Measurements from ENCODE around the gene DEFB125.
"Not testable (repeated sequence)": the region's sequence is repeated elsewhere in the genome, so short reads cannot be mapped to it uniquely, and the experiment has no call there.

The DEFB125 gene, protein sequence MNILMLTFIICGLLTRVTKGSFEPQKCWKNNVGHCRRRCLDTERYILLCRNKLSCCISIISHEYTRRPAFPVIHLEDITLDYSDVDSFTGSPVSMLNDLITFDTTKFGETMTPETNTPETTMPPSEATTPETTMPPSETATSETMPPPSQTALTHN

DNA sequence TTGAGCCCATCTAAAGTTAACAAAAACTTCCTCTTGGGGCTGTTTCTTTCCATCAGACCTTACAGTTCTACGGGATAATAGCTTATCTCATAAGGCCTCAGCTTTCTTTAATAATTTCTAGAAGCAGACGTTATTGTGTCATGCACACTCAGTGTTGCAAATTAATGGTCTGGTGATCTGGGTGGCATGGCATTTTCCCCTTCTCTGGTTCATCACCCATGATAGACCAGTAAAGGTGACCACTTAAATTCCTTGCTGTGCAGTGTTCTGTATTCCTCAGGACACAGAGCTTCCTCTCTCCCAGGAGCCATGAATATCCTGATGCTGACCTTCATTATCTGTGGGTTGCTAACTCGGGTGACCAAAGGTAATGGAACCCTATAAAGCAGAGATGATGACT lies at the start of gene DEFB125:
TSS of gene DEFB125 (plus strand) at position 272 of the 400 bp plus-strand sequence. CDS start at position 310, 38 bp downstream.
- DNase-seq = no peak

DNA sequence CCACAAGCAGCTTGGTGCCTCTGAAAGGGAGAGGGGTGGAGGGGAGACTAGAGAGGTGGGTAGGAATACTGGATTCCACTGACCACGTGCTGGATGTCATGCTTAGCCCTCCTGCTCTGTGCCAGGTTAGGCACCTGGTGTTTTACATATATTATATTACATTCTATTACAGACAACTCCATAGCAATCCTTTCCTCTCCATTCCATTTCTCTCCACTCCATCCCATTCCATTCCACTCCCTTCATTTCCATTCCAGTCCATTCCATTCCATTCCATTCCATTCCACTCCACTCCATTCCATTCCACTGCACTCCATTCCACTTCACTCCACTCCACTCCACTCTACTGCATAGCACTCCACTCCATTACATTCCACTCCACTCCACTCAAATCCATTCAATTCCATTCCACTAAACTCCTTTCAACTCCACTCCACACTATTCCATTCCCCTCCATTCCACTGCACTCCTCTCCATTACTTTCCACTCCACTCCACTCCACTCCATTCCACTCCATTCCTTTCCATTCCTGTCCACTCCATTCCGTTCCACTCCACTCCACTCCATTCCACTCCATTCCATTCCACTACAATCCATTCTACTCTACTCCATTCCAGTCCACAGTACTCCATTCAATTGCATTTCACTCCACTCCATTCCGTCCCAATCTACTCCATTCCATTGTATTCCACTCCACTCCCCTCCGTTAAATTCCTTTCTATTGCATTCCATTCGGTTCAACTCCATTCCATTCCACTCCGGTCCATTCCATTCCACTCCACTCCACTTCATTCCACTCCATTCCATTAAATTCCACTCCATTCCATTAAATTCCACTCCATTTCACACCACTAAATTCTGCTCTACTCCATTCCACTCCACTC lies 27.2 kb upstream of the DEFB125 start:
- DNase-seq = no peak

DNA sequence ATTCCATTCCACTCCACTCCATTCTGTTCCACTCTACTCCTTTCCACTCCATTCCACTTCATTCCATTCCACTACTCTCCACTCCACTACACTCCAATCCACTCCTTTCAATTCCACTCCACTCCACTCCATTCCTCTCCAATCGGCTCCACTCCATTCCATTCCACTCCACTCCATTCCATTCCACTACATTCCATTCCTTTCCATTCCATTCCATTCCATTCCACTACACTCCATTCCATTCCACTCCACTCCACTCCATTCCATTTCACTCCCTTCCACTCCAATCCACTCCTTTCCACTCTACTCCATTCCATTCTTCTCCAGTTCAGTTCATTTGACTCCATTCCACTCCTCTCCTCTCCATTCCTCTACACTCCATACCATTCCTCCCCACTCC lies 26.2 kb upstream of the DEFB125 start:
- no peak for DNase-seq

DNA sequence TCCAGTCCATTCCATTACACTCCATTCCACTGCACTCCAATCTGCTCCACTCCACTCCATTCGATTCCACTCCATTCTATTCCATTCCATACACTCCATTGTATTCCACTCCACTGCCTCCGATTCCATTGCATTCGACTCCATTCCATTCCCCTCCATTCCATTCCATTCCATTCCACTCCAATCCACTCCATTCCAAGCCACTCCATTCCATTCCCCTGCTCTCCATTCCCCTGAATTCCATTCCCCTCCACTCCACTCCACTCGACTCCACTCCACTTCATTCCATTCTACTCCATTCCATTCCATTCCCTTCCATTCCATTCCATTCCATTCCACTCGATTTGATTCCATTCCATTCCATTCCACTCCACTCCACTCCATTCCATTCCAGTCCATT lies 25.7 kb upstream of the DEFB125 start:
- no peak for DNase-seq

DNA sequence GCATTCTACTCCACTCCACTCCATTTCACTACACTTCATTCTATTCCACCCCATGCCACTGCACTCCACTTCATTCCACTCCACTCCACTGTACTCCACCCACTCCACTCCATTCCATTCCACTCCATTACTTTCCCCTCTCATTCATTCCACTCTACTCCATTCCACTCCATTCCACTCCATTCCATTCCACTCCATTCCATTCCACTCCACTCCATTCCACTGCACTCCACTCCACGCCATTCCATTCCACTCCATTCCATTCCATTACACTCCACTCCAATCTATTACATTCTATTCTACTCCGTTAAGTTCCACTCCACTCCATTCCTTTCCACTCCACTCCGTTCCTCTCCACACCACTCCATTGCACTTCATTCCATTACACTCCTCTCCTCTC lies 25.0 kb upstream of the DEFB125 start:
- no peak for DNase-seq

DNA sequence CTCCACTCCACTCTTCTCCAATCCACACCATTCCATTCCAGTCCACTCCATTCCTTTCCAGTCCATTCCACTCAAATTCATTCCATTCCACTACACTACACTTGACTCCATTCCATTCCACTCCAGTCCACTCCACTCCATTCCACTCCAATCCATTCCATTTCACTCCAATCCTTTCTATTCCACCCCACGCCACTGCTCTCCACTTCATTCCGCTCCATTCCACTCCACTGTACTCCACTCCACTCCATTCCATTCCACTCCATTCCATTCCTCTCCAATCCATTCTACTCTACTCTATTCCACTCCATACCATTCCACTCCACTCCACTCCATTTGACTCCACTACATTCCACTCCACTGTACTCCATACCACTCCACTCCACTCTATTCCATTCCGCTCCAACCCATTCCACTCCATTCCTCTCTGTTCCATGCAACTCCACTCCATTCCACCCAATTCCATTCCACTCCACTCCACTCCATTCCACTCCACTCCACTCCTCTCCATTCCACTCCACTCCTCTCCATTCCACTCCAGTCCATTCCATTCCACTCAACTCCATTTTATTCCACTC lies 23.4 kb upstream of the DEFB125 start:
- no peak for DNase-seq

DNA sequence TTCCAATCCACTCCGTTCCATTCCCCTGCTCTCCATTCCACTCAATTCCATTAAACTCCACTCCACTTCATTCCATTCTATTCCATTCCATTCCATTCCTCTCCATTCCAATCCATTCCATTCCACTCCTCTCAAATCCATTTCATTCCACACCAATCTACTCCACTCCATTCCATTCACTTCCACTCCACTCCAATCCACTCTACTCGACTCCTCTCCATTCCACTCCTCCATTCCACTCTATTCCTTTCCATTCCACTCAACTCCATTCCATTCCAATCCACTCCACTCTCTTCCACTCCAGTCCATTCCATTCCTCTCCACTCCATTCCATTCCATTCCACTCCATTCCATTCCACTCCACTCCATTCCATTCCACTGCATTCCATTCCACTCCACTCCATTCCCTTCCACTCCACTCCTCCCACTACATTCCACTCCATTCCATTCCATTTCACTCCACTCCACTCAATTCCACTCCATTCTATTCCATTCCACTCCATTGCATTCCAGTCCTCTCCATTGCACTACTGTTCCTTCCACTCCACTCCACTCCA lies 22.6 kb upstream of the DEFB125 start:
- no peak for DNase-seq

DNA sequence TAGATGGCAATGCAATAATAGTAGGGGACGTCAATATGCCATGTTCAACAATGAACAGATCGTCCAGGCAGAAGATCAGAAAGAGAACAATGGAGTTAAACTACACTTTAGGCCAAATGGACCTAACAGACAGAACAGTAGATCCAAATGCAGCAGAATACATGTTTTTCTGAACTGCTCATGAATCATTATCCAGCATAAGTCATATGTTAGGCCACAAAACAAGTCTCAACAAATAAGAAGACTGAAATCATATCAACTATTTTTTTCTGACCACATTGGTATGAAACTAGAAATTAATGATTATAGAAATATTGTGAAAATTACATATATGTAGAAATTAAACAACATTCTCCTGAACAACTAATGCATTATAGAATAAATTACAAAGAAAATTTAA lies 10.2 kb upstream of the DEFB125 start:
- no peak for DNase-seq

DNA sequence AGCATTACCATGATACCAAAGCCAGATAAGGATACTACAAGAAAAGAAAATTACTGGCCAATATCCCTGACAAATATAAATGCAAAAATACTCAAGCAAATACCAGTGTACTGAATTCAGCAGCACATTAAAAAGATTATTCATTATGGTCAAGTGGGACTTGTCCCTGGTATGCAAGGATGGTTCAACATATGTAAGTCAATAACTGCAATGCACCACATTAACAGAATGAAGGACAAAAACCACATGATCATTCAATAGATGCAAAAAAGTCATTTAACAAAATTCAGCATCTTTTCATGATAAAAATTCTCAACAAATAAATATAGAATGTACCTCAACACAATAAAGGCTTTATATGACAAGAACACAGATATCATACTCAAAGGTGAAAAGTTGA lies 9.1 kb upstream of the DEFB125 start:
- no peak for DNase-seq

DNA sequence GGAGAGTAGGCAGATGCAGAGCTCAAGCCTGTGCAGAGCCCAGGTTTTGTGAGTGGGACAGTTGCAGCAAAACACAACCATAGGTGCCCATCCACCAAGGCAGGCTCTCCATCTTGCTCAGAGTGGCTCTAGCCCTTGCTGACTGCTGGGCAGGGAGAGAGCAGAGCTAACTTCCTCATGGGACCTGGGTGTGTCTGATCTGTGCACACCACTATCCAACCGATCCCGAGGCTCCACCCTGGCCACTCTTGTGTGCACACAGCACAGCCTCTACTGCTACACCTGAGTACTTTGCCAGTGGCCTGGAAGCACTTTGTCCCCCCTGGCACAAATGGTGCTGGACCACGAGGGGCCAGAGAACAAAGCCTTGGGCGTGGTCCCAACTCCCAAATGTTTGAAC lies 7.9 kb upstream of the DEFB125 start:
- no peak for DNase-seq

DNA sequence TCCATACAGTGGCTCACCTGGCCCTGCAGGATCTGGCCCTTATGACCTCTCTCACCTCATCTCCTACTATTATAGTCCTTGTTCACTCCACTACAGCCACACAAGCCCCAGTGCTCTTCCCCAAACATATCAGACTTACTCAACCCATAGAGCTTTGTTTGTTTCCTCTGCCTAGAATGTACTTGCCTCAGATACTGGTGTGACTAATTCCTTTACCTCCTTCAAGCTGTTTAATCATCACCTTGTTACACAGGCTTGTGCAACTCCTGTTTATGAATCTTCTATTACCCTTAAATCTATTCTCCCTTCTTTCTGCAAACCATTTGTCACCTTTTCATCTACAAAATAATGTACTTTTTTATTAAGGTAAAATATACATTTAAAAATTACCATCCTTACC lies 3.2 kb downstream of the DEFB125 start:
- DNase-seq = no peak

DNA sequence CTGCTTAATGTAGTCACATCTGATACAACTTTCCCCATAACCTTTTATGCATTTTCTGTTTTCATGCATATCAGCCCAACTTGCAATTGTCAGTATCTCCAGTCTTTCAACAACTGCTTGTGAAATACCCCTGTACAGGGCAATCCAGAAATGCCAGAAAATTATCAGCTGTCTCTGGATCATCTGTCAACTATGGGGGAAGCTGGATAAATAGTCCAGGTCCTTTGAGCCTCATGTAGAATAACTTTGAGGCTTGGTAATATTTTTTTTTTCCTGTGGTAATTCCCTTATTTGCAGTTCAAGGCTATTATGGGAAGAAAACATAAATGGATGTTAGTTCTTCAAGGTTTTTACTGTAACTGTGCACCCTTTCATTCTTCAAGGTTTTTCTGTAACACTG lies 6.2 kb downstream of the DEFB125 start:
- DNase-seq = no peak

DNA sequence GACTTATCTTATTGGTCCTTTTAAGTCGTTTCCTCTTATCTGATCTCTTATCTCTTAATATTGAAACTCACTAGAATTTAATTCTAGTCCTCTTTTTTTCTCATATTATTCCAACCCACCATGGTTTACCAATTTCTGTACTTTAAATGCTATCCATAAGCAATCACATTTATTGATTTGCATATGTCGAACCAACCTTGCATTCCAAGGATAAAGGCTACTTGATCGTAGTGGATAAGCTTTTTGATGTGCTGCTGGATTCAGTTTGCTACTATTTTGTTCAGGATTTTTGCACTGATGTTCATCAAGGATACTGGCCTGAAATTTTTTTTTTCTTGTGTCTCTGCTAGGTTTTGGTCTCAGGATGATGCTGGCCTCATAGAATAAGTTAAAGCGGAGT lies 7.7 kb downstream of the DEFB125 start:
- DNase-seq = no peak

DNA sequence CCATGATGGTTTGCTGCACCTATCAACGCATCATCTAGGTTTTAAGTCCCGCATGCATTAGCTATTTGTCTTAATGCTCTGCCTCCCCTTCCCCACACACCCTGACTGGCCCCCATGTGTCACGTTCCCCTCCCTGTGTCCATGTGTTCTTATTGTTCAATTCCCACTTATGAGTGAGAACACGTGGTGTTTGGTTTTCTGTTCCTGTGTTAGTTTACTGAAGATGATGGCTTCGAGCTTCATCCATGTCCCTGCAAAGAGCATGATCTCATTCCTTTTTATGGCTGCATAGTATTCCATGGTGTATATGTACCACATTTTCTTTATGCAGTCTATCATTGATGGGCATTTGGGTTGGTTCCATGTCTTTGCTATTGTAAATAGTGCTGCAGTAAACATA lies 10.2 kb downstream of the DEFB125 start:
- DNase-seq = not testable (repeated sequence)

DNA sequence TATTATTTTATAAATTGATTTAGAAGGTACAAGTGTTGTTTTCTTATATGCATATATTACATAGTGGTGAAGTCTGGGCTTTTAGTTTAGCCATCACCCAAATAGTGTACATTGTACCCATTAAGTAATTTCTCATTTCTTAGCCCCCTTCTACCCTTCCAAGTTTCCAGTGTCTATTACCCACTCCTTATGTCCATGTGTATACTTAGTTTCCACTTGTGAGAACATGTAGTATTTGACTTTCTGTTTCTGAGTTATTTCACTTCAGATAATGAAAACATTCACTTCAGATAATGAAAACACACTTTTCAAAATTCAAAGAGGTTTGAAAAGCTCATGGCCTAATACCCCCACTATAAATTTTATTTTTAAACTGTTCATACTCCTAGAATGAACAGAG lies 14.5 kb downstream of the DEFB125 start:
- DNase-seq = no peak

DNA sequence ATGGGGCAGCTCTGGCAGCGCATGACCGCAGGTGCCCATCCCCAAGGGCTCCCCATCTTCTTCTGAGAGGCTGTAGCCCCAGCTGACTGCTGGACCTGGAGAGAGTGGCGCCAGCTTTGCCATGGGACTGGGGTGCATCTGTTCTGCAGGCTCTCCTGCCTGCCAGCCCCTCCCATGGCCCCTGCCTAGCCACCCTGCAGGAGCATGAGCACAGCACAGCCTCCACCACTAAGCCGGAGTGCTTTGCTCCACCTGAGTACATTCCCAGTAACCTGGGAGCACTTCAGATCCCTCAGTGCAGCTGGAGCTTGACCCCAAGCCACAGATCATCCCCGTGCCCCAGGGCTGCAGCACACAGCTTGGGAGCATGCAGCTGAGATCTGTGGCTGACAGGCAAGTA lies 16.0 kb downstream of the DEFB125 start:
- DNase-seq = no peak

DNA sequence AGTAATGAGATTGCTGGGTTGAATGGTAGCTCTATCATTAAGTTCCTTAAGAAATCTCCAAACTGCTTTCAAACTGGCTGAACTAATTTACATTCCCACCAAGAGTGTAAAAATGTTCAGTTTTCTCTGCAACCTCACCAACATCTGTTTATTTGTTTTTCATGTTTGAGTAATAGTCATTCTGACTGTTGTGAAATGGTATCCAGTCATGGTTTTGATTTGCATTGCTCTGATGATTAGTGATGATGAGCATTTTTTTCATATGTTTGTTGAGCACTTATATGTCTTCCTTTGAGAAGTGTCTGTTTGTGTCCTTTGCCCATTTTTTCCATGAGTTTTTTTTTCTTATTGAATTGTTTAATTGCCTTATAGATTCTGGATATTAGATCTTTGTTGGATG lies 24.9 kb downstream of the DEFB125 start:
- no peak for DNase-seq

DNA sequence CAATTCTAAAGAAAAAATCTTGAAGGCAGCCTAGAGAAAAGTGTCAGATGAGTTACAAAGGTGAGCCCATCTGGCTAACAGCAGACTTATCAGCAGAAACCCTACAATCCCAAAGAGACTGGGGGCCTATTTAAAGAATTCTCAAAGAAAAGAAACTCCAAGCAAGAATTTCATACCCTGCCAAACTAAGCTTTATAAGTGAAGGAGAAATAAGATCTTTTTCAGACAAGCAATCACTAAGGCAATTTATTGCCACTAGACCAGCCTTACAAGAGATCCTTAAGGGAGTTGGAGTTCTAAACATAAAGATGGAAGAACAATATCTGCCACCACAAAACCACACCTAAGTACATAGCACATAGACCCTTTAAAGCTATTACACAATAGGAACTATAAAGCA lies 30.0 kb downstream of the DEFB125 start:
- no peak for DNase-seq

DNA sequence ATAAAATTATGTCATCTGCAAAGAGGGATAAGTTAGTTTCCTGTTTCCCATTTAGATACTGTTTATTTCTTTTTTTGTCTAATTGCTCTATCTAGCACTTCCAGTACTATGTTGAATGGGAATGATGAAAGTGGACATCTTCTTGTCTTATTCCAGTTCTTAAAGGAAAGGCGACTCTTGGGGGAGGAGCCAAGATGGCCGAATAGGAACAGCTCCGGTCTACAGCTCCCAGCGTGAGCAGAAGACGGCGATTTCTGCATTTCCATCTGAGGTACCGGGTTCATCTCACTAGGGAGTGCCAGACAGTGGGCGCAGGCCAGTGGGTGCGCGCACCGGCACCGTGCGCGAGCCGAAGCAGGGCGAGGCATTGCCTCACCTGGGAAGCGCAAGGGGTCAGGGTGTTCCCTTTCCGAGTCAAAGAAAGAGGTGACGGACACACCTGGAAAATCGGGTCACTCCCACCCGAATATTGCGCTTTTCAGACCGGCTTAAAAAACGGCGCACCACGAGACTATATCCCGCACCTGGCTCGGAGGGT lies 42.4 kb downstream of the DEFB125 start:
- DNase-seq = not testable (repeated sequence)

DNA sequence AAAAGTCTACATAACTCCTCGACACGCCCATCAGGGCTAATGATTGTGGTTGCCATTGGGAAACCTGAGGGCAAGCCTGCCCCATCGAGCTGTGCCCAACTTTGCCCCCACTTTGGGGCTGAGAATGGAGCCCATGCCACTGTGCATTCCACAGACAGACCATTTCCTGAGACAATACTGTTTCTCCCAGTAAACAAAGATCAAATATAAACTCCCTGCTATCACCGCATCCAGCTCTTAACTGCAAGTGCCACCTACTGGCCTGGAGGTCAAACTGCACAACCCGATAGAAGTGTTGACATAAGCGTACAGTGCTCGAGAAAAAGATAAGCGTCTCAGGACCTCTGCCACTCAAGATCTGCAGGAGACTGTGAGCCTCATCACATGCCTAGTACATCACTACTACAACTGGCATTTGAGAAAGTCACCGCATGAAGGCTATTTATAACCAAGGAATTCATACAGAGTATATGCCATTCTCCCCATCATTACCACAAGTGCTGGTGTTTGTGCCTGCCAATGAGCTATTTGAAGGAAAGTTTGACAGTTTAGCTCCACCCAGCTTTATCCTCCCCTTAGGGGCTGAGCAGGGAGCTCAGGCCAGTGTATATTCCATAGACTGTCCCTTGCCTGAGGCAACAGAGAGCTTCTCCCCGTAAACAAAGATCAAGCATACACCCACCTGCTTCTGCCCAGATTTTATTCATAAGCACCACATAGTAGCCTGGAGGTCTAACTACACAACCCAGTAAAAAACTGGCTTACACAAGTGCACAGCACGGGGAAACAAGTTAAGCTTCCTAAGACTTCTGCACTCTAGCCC lies 50.4 kb downstream of the DEFB125 start:
- no peak for DNase-seq

DNA sequence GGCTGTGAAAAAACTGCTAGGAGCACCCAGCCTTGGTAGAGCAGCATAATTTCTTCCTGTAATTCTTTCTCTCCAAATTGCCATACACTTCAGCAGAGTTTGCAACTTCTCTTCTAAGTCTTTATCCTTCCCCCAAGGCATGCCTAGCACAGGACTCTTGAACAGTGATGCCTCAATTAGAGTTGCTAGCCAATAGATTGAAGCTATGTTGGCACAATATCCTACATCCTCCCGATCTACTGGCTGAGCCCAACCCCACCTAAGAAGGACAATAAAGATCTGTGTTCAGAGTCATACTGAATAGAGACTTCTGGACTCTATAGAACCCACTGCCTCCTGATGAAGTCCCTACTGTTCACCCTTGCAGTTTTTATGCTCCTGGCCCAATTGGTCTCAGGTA lies 54.8 kb downstream of the DEFB125 start, which contains the start of gene DEFB126:
TSS of gene DEFB126 (plus strand) at position 301 of the 400 bp plus-strand sequence. CDS start at position 340, 39 bp downstream.
- DNase-seq = no peak

DNA sequence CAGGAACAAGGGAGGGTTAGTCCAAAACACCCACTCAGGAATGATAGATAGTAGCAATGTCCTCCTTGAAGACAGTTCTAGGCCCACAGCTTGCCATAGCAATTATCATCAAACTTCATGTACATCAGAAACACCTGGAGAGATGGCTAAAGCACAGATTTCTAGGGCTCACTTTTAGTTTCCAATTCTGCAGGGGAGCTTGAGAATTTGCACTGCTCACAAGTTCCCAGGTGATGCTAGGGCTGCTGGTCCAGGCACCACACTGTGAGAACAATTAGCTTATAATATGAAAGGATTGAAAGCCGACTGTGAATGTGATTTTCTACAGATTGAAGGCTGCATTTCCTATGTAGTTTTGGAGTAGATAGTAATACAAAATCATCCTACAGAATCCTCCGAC lies 58.4 kb downstream of the DEFB125 start:
- DNase-seq = no peak
